AG09309 (cell line): Measurements from ENCODE around the gene PRKG1.
A peak's percentile ranks its signal among the peaks of the same experiment; 100 is the strongest.
"Not testable (repeated sequence)": the region's sequence is repeated elsewhere in the genome, so short reads cannot be mapped to it uniquely, and the experiment has no call there.

Experiments used
- DNase-seq: peaks from one replicate; pipeline ENCODE4 v3.0.0-alpha.2; 2010; ENCODE audit warnings: low read depth
- H3K4me3 ChIP-seq: 2 replicates; pipeline ENCODE4 v1.5.1; 2011; ENCODE audit warnings: mild to moderate bottlenecking, low read depth, low read length, moderate library complexity; ENCODE audit not compliant: control insufficient read depth
- CTCF ChIP-seq: IDR thresholded peaks from 2 replicates; pipeline ENCODE4 v1.5.1; 2011; ENCODE audit warnings: mild to moderate bottlenecking, low read depth, low read length, inconsistent platforms; ENCODE audit not compliant: insufficient read depth, control insufficient read depth; ENCODE audit errors: missing control alignments

PRKG1 gene

GRCh38 chr10:51389415-51390321 is 315.4 kb downstream of the PRKG1 start:
- H3K4me3 ChIP-seq: no peak overlapping the region
- TF ChIP-seq CTCF: peak; percentile 75
- peak; percentile 100 for DNase-seq

- H3K4me3 ChIP-seq, DNase-seq: not testable (repeated sequence)
Observed at GRCh38 chr10:51393006-51393405, 318.7 kb downstream of the PRKG1 start.

GRCh38 chr10:51394039-51394438 is 319.8 kb downstream of the PRKG1 start:
- H3K4me3 ChIP-seq: no peak overlapping the region
- TF ChIP-seq CTCF: no peak
- DNase-seq: no peak

- no peak for DNase-seq
- no peak overlapping the region for H3K4me3 ChIP-seq
- TF ChIP-seq CTCF: no peak
Observed at GRCh38 chr10:51397244-51397643, 323.0 kb downstream of the PRKG1 start.

GRCh38 chr10:51397695-51398094 is 323.4 kb downstream of the PRKG1 start:
- DNase-seq: no peak
- H3K4me3 ChIP-seq: no peak overlapping the region
- no peak for TF ChIP-seq CTCF

- no peak for TF ChIP-seq CTCF
- no peak overlapping the region for H3K4me3 ChIP-seq
- DNase-seq: no peak
Observed at GRCh38 chr10:51399840-51400239, 325.6 kb downstream of the PRKG1 start.

GRCh38 chr10:51400392-51401096 is 326.3 kb downstream of the PRKG1 start:
- TF ChIP-seq CTCF: no peak
- no peak for DNase-seq
- no peak overlapping the region for H3K4me3 ChIP-seq
